Measurements from ENCODE around the gene DBR1.

The DBR1 gene

DNA sequence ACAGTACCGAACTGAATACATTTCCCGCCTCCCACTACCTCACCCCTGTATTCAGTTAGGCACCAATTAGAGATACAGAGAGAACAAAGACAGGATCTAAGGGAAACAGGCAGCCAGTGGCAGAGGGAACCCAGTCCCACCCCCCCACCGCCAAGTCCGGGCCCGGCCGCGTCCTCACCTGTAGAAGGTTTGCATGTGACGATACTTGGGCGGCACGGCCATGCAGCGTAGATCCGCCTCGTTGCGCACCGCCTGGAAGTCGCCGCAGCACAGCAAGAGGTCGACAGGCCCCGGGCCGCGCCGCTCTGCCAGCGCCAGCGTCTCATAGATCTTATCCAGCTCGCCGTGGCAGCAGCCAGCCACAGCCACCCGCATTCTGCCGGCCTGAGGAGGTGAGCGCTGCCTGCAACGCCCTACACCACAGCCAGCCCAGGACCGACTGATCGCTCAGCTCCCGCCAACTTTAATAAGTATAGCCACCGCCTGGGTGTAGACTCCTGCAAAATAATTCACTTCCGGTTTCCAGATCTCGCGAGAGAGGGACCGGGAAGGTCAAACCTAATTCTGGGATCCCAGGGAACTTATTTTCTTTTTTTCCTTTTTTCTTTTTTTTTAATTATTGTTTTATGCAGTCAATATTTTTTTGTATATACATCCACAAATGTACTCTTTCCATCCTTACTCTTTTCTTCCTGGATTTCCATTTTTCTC lies at the start of gene DBR1:
Gene DBR1 (minus strand): TSS at position 501 of the 711 bp plus-strand sequence. CDS start 126 bp downstream, at position 375.
- Histone ChIP-seq H3K27ac (ENCODE audit: low read depth, low read length) (peak within 1 kb of the TSS; percentile 46), H3K36me3 (ENCODE audit: control insufficient read depth in 1 of 2, insufficient read depth in 2 of 2, low read length in 2 of 2) (peaks cover 0 to 7% of the 10 kb centered on the region in 2 donors), H3K9me3 (ENCODE audit: control insufficient read depth in 1 of 2, low read length in 2 of 2) (no peaks in the 10 kb centered on the region), H3K4me3 (ENCODE audit: low read depth in 1 of 2, low read length in 2 of 2) (peak within 1 kb of the TSS; percentile 84 to 98), H3K4me1 (ENCODE audit: control insufficient read depth in 1 of 2, insufficient read depth in 2 of 2, low read length in 2 of 2) (peaks cover 4 to 10% of the 10 kb centered on the region in 2 donors), H3K27me3 (ENCODE audit: control insufficient read depth in 1 of 2, insufficient read depth in 2 of 2, low read length in 2 of 2) (no peaks in the 10 kb centered on the region), H3K9ac (ENCODE audit: low read depth in 1 of 2, low read length in 2 of 2) (peak within 1 kb of the TSS; percentile 86 to 90)

- no peaks in the 10 kb centered on the region for H3K9me3 ChIP-seq (ENCODE audit: control insufficient read depth in 1 of 2, low read length in 2 of 2)
- peaks cover 13 to 39% of the 10 kb centered on the region in 2 donors for H3K36me3 ChIP-seq (ENCODE audit: control insufficient read depth in 1 of 2, insufficient read depth in 2 of 2, low read length in 2 of 2)
- no peak overlapping the region for H3K4me3 ChIP-seq (ENCODE audit: low read depth in 1 of 2, low read length in 2 of 2)
- H3K27ac ChIP-seq (ENCODE audit: low read depth, low read length): no peak overlapping the region
- H3K27me3 ChIP-seq (ENCODE audit: control insufficient read depth in 1 of 2, insufficient read depth in 2 of 2, low read length in 2 of 2): no peaks in the 10 kb centered on the region
- H3K4me1 ChIP-seq (ENCODE audit: control insufficient read depth in 1 of 2, insufficient read depth in 2 of 2, low read length in 2 of 2): no peaks in the 10 kb centered on the region
- no peak overlapping the region for H3K9ac ChIP-seq (ENCODE audit: low read depth in 1 of 2, low read length in 2 of 2)
Measured at GRCh38 chr3:138222942-138223287, 48.2 kb upstream of the DBR1 start.

DNA sequence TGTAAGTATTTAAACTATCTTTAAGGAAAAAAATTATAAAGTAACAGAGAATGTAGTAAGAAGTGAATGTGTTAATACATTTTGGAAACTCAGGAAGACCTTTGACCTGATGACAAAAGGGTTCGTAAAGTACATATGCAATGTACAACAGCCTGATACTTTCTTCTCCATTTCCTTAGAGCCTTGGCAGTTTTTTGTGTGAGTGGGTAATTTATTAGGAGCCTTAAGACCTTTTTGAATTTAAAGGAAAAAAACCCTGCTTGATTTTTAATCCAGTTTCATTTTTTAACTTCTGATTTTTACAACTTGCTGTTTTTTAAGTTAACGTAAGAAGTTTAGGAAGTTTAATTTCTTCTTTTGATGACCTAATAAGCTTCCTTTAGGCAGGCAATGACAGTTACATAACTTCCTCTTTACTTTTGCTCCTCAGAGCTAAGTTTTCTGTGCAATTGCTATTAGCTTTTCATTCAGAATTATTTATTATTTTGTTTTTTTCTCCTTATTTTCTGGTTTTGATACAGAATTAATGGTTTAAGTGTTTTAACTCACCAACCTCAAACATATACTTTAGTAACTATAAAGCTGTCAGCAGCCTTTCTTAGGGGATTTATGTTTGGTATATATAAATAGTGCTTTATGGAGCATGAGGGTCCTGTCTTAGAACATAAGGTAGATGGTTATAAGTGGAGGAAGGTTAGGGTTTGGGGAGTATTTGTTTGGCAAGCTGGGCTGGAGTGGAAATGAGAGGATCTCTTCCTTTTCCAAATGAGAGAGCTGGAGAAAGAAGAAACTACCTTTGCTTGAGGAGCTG lies 47.6 kb upstream of the DBR1 start:
- H3K4me3 ChIP-seq (ENCODE audit: low read depth in 1 of 2, low read length in 2 of 2): no peak overlapping the region
- H3K9ac ChIP-seq (ENCODE audit: low read depth in 1 of 2, low read length in 2 of 2): no peak overlapping the region
- peaks cover 16 to 38% of the 10 kb centered on the region in 2 donors for H3K36me3 ChIP-seq (ENCODE audit: control insufficient read depth in 1 of 2, insufficient read depth in 2 of 2, low read length in 2 of 2)
- no peaks in the 10 kb centered on the region for H3K9me3 ChIP-seq (ENCODE audit: control insufficient read depth in 1 of 2, low read length in 2 of 2)
- no peaks in the 10 kb centered on the region for H3K27me3 ChIP-seq (ENCODE audit: control insufficient read depth in 1 of 2, insufficient read depth in 2 of 2, low read length in 2 of 2)
- H3K4me1 ChIP-seq (ENCODE audit: control insufficient read depth in 1 of 2, insufficient read depth in 2 of 2, low read length in 2 of 2): peaks cover 0 to 5% of the 10 kb centered on the region in 2 donors
- H3K27ac ChIP-seq (ENCODE audit: low read depth, low read length): no peak overlapping the region

DNA sequence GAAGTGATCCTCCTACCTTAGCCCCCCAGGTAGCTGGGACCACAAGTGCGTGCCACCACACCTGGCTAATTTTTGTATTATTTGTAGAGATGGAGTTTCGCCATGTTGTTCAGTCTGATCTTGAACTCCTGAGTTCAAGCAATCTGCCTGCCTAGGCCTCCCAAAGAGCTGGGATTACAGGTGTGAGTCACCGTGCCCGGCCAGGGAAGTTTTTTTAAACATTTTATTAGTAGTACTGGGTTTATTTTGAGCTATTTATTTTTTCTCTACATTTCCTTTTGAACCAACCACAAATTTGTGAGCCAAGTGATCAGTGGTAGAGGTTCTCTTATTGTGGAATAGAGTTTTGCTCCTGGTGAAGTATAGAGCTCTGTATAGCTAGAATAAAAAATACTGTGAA lies 46.1 kb upstream of the DBR1 start:
- Histone ChIP-seq H3K27ac (ENCODE audit: low read depth, low read length) (no peak overlapping the region), H3K36me3 (ENCODE audit: control insufficient read depth in 1 of 2, insufficient read depth in 2 of 2, low read length in 2 of 2) (peaks cover 13 to 24% of the 10 kb centered on the region in 2 donors), H3K4me1 (ENCODE audit: control insufficient read depth in 1 of 2, insufficient read depth in 2 of 2, low read length in 2 of 2) (peaks cover 0 to 5% of the 10 kb centered on the region in 2 donors), H3K9ac (ENCODE audit: low read depth in 1 of 2, low read length in 2 of 2) (no peak overlapping the region), H3K4me3 (ENCODE audit: low read depth in 1 of 2, low read length in 2 of 2) (no peak overlapping the region), H3K27me3 (ENCODE audit: control insufficient read depth in 1 of 2, insufficient read depth in 2 of 2, low read length in 2 of 2) (no peaks in the 10 kb centered on the region), H3K9me3 (ENCODE audit: control insufficient read depth in 1 of 2, low read length in 2 of 2) (no peaks in the 10 kb centered on the region)

GRCh38 chr3:138220242-138220641 lies 45.5 kb upstream of the DBR1 start:
- Histone ChIP-seq H3K27ac (ENCODE audit: low read depth, low read length) (no peak overlapping the region), H3K36me3 (ENCODE audit: control insufficient read depth in 1 of 2, insufficient read depth in 2 of 2, low read length in 2 of 2) (peaks cover 10 to 19% of the 10 kb centered on the region in 2 donors), H3K27me3 (ENCODE audit: control insufficient read depth in 1 of 2, insufficient read depth in 2 of 2, low read length in 2 of 2) (no peaks in the 10 kb centered on the region), H3K4me3 (ENCODE audit: low read depth in 1 of 2, low read length in 2 of 2) (no peak overlapping the region), H3K9ac (ENCODE audit: low read depth in 1 of 2, low read length in 2 of 2) (no peak overlapping the region), H3K9me3 (ENCODE audit: control insufficient read depth in 1 of 2, low read length in 2 of 2) (no peaks in the 10 kb centered on the region), H3K4me1 (ENCODE audit: control insufficient read depth in 1 of 2, insufficient read depth in 2 of 2, low read length in 2 of 2) (peaks cover 0 to 5% of the 10 kb centered on the region in 2 donors)

DNA sequence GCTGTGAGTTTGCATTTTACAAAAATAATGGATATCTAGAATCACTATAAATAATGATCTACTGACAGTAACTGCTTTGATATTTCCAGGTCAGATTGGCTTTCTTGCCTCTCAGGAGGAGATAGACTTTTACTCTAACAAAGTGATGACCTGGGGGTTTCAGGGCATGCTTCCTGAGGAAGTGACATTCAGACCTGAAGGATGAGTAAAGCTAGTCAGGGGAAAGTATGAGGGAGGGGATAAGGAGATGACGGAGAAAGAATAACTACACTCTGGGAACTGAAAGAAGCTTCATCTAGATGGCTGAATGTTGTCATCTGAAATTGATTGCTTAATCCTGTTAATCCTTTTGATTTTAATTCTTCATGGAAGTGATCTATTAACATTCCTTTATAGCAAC lies 44.5 kb upstream of the DBR1 start:
- Histone ChIP-seq H3K9me3 (ENCODE audit: control insufficient read depth in 1 of 2, low read length in 2 of 2) (no peaks in the 10 kb centered on the region), H3K27ac (ENCODE audit: low read depth, low read length) (no peak overlapping the region), H3K4me3 (ENCODE audit: low read depth in 1 of 2, low read length in 2 of 2) (no peak overlapping the region), H3K9ac (ENCODE audit: low read depth in 1 of 2, low read length in 2 of 2) (no peak overlapping the region), H3K4me1 (ENCODE audit: control insufficient read depth in 1 of 2, insufficient read depth in 2 of 2, low read length in 2 of 2) (peaks cover 0 to 5% of the 10 kb centered on the region in 2 donors), H3K36me3 (ENCODE audit: control insufficient read depth in 1 of 2, insufficient read depth in 2 of 2, low read length in 2 of 2) (peaks cover 10% of the 10 kb centered on the region in 2 donors), H3K27me3 (ENCODE audit: control insufficient read depth in 1 of 2, insufficient read depth in 2 of 2, low read length in 2 of 2) (no peaks in the 10 kb centered on the region)

GRCh38 chr3:138213398-138214085 lies 38.8 kb upstream of the DBR1 start:
- Histone ChIP-seq H3K9me3 (ENCODE audit: control insufficient read depth in 1 of 2, low read length in 2 of 2) (no peaks in the 10 kb centered on the region), H3K4me3 (ENCODE audit: low read depth in 1 of 2, low read length in 2 of 2) (no peak overlapping the region), H3K27ac (ENCODE audit: low read depth, low read length) (no peak overlapping the region), H3K27me3 (ENCODE audit: control insufficient read depth in 1 of 2, insufficient read depth in 2 of 2, low read length in 2 of 2) (no peaks in the 10 kb centered on the region), H3K4me1 (ENCODE audit: control insufficient read depth in 1 of 2, insufficient read depth in 2 of 2, low read length in 2 of 2) (peaks cover 0 to 5% of the 10 kb centered on the region in 2 donors), H3K9ac (ENCODE audit: low read depth in 1 of 2, low read length in 2 of 2) (no peak overlapping the region), H3K36me3 (ENCODE audit: control insufficient read depth in 1 of 2, insufficient read depth in 2 of 2, low read length in 2 of 2) (peaks cover 4 to 5% of the 10 kb centered on the region in 2 donors)

DNA sequence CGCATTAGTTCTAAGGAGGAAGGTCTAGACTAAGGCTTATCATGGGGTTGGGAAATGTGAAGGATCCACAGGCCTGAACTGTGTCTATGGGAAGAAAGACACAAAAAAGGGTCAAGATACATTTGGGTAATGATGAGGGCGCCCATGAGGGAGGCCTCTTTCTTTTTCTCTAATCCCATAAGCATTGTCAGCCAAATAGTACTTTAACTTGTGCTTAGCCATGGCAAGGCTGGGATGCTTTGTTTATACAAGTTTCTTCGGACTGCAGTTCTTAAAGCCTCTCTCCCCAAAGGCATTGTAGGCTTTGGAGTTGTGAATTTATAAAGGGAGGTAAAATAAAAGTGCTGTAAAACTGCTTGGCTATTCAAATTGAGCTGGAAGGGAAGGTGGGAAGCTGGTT lies 35.8 kb upstream of the DBR1 start:
- Histone ChIP-seq H3K9ac (ENCODE audit: low read depth in 1 of 2, low read length in 2 of 2) (no peak overlapping the region), H3K4me1 (ENCODE audit: control insufficient read depth in 1 of 2, insufficient read depth in 2 of 2, low read length in 2 of 2) (no peaks in the 10 kb centered on the region), H3K27me3 (ENCODE audit: control insufficient read depth in 1 of 2, insufficient read depth in 2 of 2, low read length in 2 of 2) (no peaks in the 10 kb centered on the region), H3K9me3 (ENCODE audit: control insufficient read depth in 1 of 2, low read length in 2 of 2) (no peaks in the 10 kb centered on the region), H3K36me3 (ENCODE audit: control insufficient read depth in 1 of 2, insufficient read depth in 2 of 2, low read length in 2 of 2) (peaks cover 0 to 5% of the 10 kb centered on the region in 2 donors), H3K4me3 (ENCODE audit: low read depth in 1 of 2, low read length in 2 of 2) (no peak overlapping the region), H3K27ac (ENCODE audit: low read depth, low read length) (no peak overlapping the region)

GRCh38 chr3:138206196-138206595 lies 31.5 kb upstream of the DBR1 start:
- Histone ChIP-seq H3K9me3 (ENCODE audit: control insufficient read depth in 1 of 2, low read length in 2 of 2) (no peaks in the 10 kb centered on the region), H3K36me3 (ENCODE audit: control insufficient read depth in 1 of 2, insufficient read depth in 2 of 2, low read length in 2 of 2) (no peaks in the 10 kb centered on the region), H3K9ac (ENCODE audit: low read depth in 1 of 2, low read length in 2 of 2) (no peak overlapping the region), H3K4me3 (ENCODE audit: low read depth in 1 of 2, low read length in 2 of 2) (no peak overlapping the region), H3K27ac (ENCODE audit: low read depth, low read length) (no peak overlapping the region), H3K4me1 (ENCODE audit: control insufficient read depth in 1 of 2, insufficient read depth in 2 of 2, low read length in 2 of 2) (no peaks in the 10 kb centered on the region), H3K27me3 (ENCODE audit: control insufficient read depth in 1 of 2, insufficient read depth in 2 of 2, low read length in 2 of 2) (no peaks in the 10 kb centered on the region)

DNA sequence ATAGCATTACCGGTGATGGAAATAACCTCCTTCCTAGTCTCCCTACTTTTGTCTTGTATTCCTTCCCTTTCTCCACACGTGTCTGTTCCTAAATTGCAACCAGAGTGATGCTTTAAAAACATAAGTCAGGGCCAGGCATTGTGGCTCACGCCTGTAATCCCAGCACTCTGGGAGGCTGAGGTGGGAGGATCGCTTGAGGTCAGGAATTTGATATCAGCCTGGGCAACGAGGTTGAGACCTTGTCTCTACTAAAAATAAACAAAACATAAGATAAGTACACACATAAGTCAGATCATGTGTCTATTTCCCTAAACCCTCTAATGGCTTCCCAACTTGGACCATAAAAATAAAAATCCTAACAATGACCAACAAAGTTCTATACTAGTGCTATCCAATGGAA lies 30.8 kb upstream of the DBR1 start:
- Histone ChIP-seq H3K27ac (ENCODE audit: low read depth, low read length) (no peak overlapping the region), H3K9me3 (ENCODE audit: control insufficient read depth in 1 of 2, low read length in 2 of 2) (no peaks in the 10 kb centered on the region)

More for the DNA sequence above, 30.8 kb upstream of the DBR1 start:
- Histone ChIP-seq H3K27me3 (ENCODE audit: control insufficient read depth in 1 of 2, insufficient read depth in 2 of 2, low read length in 2 of 2) (no peaks in the 10 kb centered on the region), H3K4me1 (ENCODE audit: control insufficient read depth in 1 of 2, insufficient read depth in 2 of 2, low read length in 2 of 2) (no peaks in the 10 kb centered on the region), H3K4me3 (ENCODE audit: low read depth in 1 of 2, low read length in 2 of 2) (no peak overlapping the region), H3K9ac (ENCODE audit: low read depth in 1 of 2, low read length in 2 of 2) (no peak overlapping the region), H3K36me3 (ENCODE audit: control insufficient read depth in 1 of 2, insufficient read depth in 2 of 2, low read length in 2 of 2) (no peaks in the 10 kb centered on the region)
